ENCODE results near the gene NF1.

The NF1 gene

GRCh38 chr17:31296142-31296541, 201.4 kb downstream of the NF1 start:
- Histone ChIP-seq H3K27me3 (ENCODE audit: control insufficient read depth in 3 of 3, insufficient read depth in 3 of 3, low read depth in 1 of 3, low read length in 3 of 3) (no peaks in the 10 kb centered on the region), H3K9ac (ENCODE audit: low read depth, low read length, poor library complexity) (no peak overlapping the region), H2BK15ac (ENCODE audit: low read length) (no peak overlapping the region), H3K4me3 (ENCODE audit: low read length in 2 of 2) (no peak overlapping the region), H3K23ac (ENCODE audit: low read depth, low read length, poor library complexity) (no peak overlapping the region), H3K4me1 (ENCODE audit: control insufficient read depth in 2 of 2, insufficient read depth in 1 of 2, low read depth in 1 of 2, low read length in 2 of 2) (peaks cover 0 to 2% of the 10 kb centered on the region in 2 donors), H3K36me3 (replicated peaks in 1 of 2; ENCODE audit: control insufficient read depth in 2 of 2, insufficient read depth in 2 of 2, low read length in 2 of 2) (peaks cover 3 to 13% of the 10 kb centered on the region in 2 donors), H3K79me1 (ENCODE audit: low read depth, low read length) (no peaks in the 10 kb centered on the region), H2BK12ac (ENCODE audit: low read length) (no peak overlapping the region), H2AK5ac (ENCODE audit: low read depth, low read length) (no peak overlapping the region), H2BK5ac (ENCODE audit: low read length) (no peak overlapping the region), H4K91ac (ENCODE audit: low read depth, low read length, poor library complexity) (no peak overlapping the region), H3K27ac (replicated peaks; ENCODE audit: low read length) (no peak overlapping the region), H4K8ac (ENCODE audit: low read depth, low read length) (no peak overlapping the region), H3K9me3 (replicated peaks in 1 of 2; ENCODE audit: control insufficient read depth in 2 of 2, insufficient read depth in 1 of 2, low read depth in 1 of 2, low read length in 2 of 2) (no peaks in the 10 kb centered on the region), H3K4me2 (ENCODE audit: insufficient read depth, low read length, poor library complexity, severe bottlenecking) (no peak overlapping the region), H3K18ac (ENCODE audit: low read length) (no peak overlapping the region), H2AFZ (ENCODE audit: low read length) (no peak overlapping the region), H2BK120ac (ENCODE audit: low read depth, low read length) (no peak overlapping the region), H3K14ac (ENCODE audit: low read length) (no peak overlapping the region), H3K4ac (ENCODE audit: low read length) (no peak overlapping the region)
- DNase-seq (ENCODE audit: low spot score) = no peak
- WGBS, 2 donors (ENCODE audit: extremely low coverage in 2 of 2, insufficient read length in 2 of 2, insufficient replicate concordance in 1 of 2) = no CpG with 5 or more reads among the region's 2 CpGs

- Histone ChIP-seq H2BK15ac (ENCODE audit: low read length) (no peak within 1 kb of the TSS), H2BK12ac (ENCODE audit: low read length) (no peak within 1 kb of the TSS), H3K4me2 (ENCODE audit: insufficient read depth, low read length, poor library complexity, severe bottlenecking) (no peak within 1 kb of the TSS), H3K4me3 (ENCODE audit: low read length in 2 of 2) (no peak within 1 kb of the TSS), H3K23ac (ENCODE audit: low read depth, low read length, poor library complexity) (no peak within 1 kb of the TSS), H3K18ac (ENCODE audit: low read length) (no peak within 1 kb of the TSS), H3K4ac (ENCODE audit: low read length) (no peak within 1 kb of the TSS), H3K27ac (replicated peaks; ENCODE audit: low read length) (no peak within 1 kb of the TSS), H2AK5ac (ENCODE audit: low read depth, low read length) (no peak within 1 kb of the TSS), H3K9me3 (replicated peaks in 1 of 2; ENCODE audit: control insufficient read depth in 2 of 2, insufficient read depth in 1 of 2, low read depth in 1 of 2, low read length in 2 of 2) (no peaks in the 10 kb centered on the region), H3K14ac (ENCODE audit: low read length) (no peak within 1 kb of the TSS), H4K8ac (ENCODE audit: low read depth, low read length) (no peak within 1 kb of the TSS), H3K79me1 (ENCODE audit: low read depth, low read length) (no peaks in the 10 kb centered on the region), H3K36me3 (replicated peaks in 1 of 2; ENCODE audit: control insufficient read depth in 2 of 2, insufficient read depth in 2 of 2, low read length in 2 of 2) (peaks cover 0 to 5% of the 10 kb centered on the region in 2 donors), H2AFZ (ENCODE audit: low read length) (no peak within 1 kb of the TSS), H3K27me3 (ENCODE audit: control insufficient read depth in 3 of 3, insufficient read depth in 3 of 3, low read depth in 1 of 3, low read length in 3 of 3) (no peaks in the 10 kb centered on the region), H2BK120ac (ENCODE audit: low read depth, low read length) (no peak within 1 kb of the TSS), H2BK5ac (ENCODE audit: low read length) (no peak within 1 kb of the TSS), H3K4me1 (ENCODE audit: control insufficient read depth in 2 of 2, insufficient read depth in 1 of 2, low read depth in 1 of 2, low read length in 2 of 2) (peaks cover 0 to 2% of the 10 kb centered on the region in 2 donors), H4K91ac (ENCODE audit: low read depth, low read length, poor library complexity) (no peak within 1 kb of the TSS), H3K9ac (ENCODE audit: low read depth, low read length, poor library complexity) (no peak within 1 kb of the TSS)
- DNase-seq (ENCODE audit: low spot score) = peak; percentile 4
- no CpG with 5 or more reads among the region's 7 CpGs for WGBS, 2 donors (ENCODE audit: extremely low coverage in 2 of 2, insufficient read length in 2 of 2, insufficient replicate concordance in 1 of 2)
These were observed 202.3 kb downstream of the NF1 start, which contains the start of gene OMG for GRCh38 chr17:31297090-31297489. Gene OMG, minus strand, starts transcription at chr17:31297239. Its CDS starts 908 bp downstream, at chr17:31296331.

DNA sequence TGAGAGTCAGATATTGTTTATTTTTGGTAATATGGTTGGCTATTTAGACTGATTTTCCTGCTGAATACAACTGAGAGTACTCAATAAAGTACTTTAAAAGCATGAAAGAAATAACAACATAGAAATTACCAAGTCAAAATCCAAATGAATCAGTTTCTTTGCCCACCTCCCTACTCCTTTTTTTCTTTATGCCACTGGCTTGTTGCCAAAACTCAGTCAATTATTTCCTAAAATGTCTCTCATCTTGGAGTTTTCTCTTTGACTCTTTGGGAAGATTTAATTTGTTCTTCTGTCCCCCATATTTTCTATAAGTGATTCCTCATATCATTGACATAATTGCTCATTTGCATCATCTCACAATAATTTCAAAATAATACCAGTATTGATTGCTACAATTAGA, 204.8 kb downstream of the NF1 start:
- Histone ChIP-seq H3K27me3 (ENCODE audit: control insufficient read depth in 3 of 3, insufficient read depth in 3 of 3, low read depth in 1 of 3, low read length in 3 of 3) (no peaks in the 10 kb centered on the region), H3K4ac (ENCODE audit: low read length) (no peak overlapping the region), H2BK15ac (ENCODE audit: low read length) (no peak overlapping the region), H3K27ac (replicated peaks; ENCODE audit: low read length) (no peak overlapping the region), H3K9me3 (replicated peaks in 1 of 2; ENCODE audit: control insufficient read depth in 2 of 2, insufficient read depth in 1 of 2, low read depth in 1 of 2, low read length in 2 of 2) (no peaks in the 10 kb centered on the region), H3K36me3 (replicated peaks in 1 of 2; ENCODE audit: control insufficient read depth in 2 of 2, insufficient read depth in 2 of 2, low read length in 2 of 2) (no peaks in the 10 kb centered on the region), H3K79me1 (ENCODE audit: low read depth, low read length) (no peaks in the 10 kb centered on the region), H3K23ac (ENCODE audit: low read depth, low read length, poor library complexity) (no peak overlapping the region), H3K18ac (ENCODE audit: low read length) (no peak overlapping the region), H3K4me1 (ENCODE audit: control insufficient read depth in 2 of 2, insufficient read depth in 1 of 2, low read depth in 1 of 2, low read length in 2 of 2) (peaks cover 0 to 2% of the 10 kb centered on the region in 2 donors), H4K8ac (ENCODE audit: low read depth, low read length) (no peak overlapping the region), H2AFZ (ENCODE audit: low read length) (no peak overlapping the region), H3K4me3 (ENCODE audit: low read length in 2 of 2) (no peak overlapping the region), H3K9ac (ENCODE audit: low read depth, low read length, poor library complexity) (no peak overlapping the region), H3K4me2 (ENCODE audit: insufficient read depth, low read length, poor library complexity, severe bottlenecking) (no peak overlapping the region), H2AK5ac (ENCODE audit: low read depth, low read length) (no peak overlapping the region), H4K91ac (ENCODE audit: low read depth, low read length, poor library complexity) (no peak overlapping the region), H2BK12ac (ENCODE audit: low read length) (no peak overlapping the region), H3K14ac (ENCODE audit: low read length) (no peak overlapping the region), H2BK120ac (ENCODE audit: low read depth, low read length) (no peak overlapping the region), H2BK5ac (ENCODE audit: low read length) (no peak overlapping the region)
- no peak for DNase-seq (ENCODE audit: low spot score)

DNA sequence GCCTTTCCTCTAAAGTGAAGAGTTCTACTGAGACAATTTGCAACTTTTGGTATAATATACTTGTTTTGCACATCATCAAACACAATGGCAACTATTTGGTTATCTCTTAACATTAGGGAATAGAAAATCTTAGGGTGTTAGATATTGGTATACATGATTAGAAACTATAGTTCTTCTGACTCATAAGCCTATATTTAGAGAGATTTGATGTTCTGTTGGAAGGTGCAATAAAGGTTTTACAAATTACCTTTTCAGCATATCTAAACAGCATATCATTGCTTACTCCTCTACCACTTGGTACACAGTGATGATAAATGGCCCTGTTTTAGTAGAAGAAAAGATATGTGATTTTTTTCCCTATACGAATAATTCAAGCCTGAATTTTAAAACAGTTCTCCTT, 212.9 kb downstream of the NF1 start:
- WGBS, 2 donors (ENCODE audit: extremely low coverage in 2 of 2, insufficient read length in 2 of 2, insufficient replicate concordance in 1 of 2) = no CpG with 5 or more reads among the region's 1 CpG
- no peak overlapping the region for H3K4me3 ChIP-seq (ENCODE audit: low read length in 2 of 2)
- H3K79me1 ChIP-seq (ENCODE audit: low read depth, low read length) = no peaks in the 10 kb centered on the region

More for the DNA sequence above, 212.9 kb downstream of the NF1 start:
- no peak overlapping the region for H2BK120ac ChIP-seq (ENCODE audit: low read depth, low read length)
- H4K91ac ChIP-seq (ENCODE audit: low read depth, low read length, poor library complexity) = no peak overlapping the region
- H2BK5ac ChIP-seq (ENCODE audit: low read length) = no peak overlapping the region
- no peak overlapping the region for H2BK12ac ChIP-seq (ENCODE audit: low read length)
- H3K14ac ChIP-seq (ENCODE audit: low read length) = no peak overlapping the region
- no peak overlapping the region for H2BK15ac ChIP-seq (ENCODE audit: low read length)
- H3K18ac ChIP-seq (ENCODE audit: low read length) = no peak overlapping the region
- H3K4ac ChIP-seq (ENCODE audit: low read length) = no peak overlapping the region
- no peak overlapping the region for H3K27ac ChIP-seq (replicated peaks; ENCODE audit: low read length)
- H3K9me3 ChIP-seq (replicated peaks in 1 of 2; ENCODE audit: control insufficient read depth in 2 of 2, insufficient read depth in 1 of 2, low read depth in 1 of 2, low read length in 2 of 2) = no peaks in the 10 kb centered on the region
- no peaks in the 10 kb centered on the region for H3K27me3 ChIP-seq (ENCODE audit: control insufficient read depth in 3 of 3, insufficient read depth in 3 of 3, low read depth in 1 of 3, low read length in 3 of 3)
- no peaks in the 10 kb centered on the region for H3K4me1 ChIP-seq (ENCODE audit: control insufficient read depth in 2 of 2, insufficient read depth in 1 of 2, low read depth in 1 of 2, low read length in 2 of 2)
- no peak overlapping the region for H2AK5ac ChIP-seq (ENCODE audit: low read depth, low read length)
- no peak overlapping the region for H3K4me2 ChIP-seq (ENCODE audit: insufficient read depth, low read length, poor library complexity, severe bottlenecking)
- no peak overlapping the region for H3K9ac ChIP-seq (ENCODE audit: low read depth, low read length, poor library complexity)
- no peak overlapping the region for H3K23ac ChIP-seq (ENCODE audit: low read depth, low read length, poor library complexity)
- no peak overlapping the region for H4K8ac ChIP-seq (ENCODE audit: low read depth, low read length)
- no peak overlapping the region for H2AFZ ChIP-seq (ENCODE audit: low read length)
- DNase-seq (ENCODE audit: low spot score) = no peak
- peaks cover 3% of the 10 kb centered on the region in 2 donors for H3K36me3 ChIP-seq (replicated peaks in 1 of 2; ENCODE audit: control insufficient read depth in 2 of 2, insufficient read depth in 2 of 2, low read length in 2 of 2)
